ENCODE data around the gene LRRK2. TPM values are rescaled to one million over a fixed set of nuclear protein-coding genes. Genes with fewer than 3 reads are reported as not detected.
"Not testable (repeated sequence)": the region's sequence is repeated elsewhere in the genome, so short reads cannot be mapped to it uniquely, and the experiment has no call there.

The LRRK2 gene
- total RNA-seq, 1 donor: 0.81 TPM

DNA sequence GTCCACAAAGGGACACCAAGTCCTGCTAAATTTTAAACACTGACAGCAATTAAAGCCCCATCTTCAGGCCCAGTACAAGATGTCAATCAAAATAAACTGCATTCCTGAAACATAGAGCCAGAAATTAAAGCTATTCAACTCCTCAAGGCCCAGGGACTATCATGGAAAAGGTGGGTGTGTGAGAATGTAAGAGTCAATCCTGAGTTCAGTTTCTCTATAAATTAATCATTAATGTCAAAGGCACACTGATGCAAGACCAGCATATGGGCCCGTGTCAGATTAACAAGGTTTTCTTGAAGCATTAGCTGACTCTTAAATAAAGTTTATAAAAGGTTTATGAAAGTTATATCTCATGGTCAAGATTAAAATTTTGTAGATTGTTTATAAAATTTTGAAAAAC, 13.6 kb upstream of the LRRK2 start:
- DNase-seq (ENCODE audit: low read depth in 2 of 3, low spot score in 2 of 3): not testable (repeated sequence)

DNA sequence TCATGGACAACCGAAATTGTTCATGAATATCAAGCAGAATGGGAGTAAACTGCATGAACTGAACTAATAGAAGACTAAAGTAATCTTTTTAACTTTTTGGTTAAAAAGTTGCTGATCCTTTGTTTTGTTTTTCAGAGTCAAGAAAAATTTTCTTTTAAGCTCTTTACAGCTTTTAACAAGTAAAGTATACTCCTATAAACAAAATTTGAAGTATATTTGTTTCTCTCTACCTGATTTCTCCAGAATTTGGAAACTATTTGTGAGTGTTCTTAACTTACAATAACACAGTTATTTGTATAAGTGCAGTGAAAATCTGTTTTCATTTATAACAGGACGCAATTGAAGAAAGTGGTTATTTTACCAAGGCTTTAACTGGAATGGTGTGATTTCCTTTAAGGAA, 12.2 kb upstream of the LRRK2 start:
- no peak for DNase-seq (ENCODE audit: low read depth in 2 of 3, low spot score in 2 of 3)

DNA sequence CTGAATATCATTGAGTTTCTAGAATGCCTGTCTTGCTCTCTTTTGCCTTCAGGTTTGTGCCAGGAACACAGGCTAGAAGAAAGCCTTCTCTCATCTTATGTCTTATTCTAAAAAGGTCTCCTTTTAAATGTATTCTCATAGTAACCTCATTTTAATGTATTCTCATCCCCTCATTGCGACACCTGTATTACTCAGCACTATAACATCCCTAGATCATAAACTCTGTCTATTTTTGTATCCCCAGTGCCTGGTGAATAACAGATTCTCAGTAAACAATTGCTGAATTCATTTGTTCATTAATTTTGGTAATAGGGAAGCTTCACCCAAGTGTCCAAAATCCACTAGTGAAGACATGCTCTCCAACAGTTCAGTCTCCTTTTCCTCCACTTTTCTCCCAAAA, 8.8 kb upstream of the LRRK2 start:
- DNase-seq (ENCODE audit: low read depth in 2 of 3, low spot score in 2 of 3): no peak

DNA sequence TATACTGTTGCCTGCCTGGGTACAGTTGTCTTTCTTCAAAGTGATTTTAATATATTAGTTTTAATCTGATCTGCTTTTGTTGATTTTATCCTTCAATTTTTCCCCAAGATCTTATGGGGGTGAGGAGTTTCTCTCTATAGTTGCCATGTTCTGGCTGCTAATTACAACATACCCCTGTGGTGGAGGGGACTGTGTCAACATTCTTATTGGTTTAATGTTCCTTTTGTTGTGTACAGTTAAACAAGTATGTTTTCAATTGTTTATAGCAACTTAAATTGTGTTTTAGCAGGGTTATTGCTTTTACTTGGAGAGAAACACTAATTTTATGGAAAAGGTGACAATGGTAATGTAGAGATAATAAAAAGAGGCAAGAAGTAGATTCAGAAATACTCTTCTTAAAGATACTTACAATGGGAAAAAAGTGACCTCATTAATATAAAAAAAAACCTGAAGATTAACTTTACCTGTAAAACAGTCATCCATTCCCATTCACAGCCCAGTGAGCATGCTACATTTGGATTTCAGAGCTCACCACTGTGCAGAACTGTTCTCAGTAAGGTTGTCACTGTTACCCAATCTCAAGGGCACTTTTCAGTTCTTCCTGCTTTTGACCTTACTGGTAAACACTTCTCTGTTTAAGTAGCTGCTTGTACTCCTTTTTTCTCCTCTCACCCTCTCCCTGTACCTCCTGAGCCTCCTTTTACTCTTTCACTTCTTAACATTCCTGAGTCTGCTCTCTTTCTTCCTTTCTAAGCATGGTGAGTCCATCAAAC, 8.1 kb upstream of the LRRK2 start:
- no peak for DNase-seq (ENCODE audit: low read depth in 2 of 3, low spot score in 2 of 3)

DNA sequence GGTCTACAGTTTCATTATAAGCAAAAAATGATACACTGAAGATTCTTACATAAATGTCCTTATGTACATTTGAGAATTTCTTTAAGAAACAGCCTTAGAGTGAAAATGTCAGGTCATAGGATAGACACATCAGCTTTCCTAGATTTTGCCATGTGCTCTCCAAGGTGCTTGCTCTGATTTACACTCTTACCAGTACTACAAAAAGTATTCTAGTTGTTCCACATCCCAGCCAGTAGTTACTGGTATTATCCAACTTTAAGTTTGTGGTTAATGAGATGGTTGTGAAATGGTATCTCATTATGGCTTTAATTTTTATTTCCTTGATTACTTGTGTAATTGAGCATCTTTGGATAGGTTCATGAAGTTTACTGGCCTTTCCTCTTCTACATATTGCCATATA, 5.0 kb upstream of the LRRK2 start:
- DNase-seq (ENCODE audit: low read depth in 2 of 3, low spot score in 2 of 3): no peak

DNA sequence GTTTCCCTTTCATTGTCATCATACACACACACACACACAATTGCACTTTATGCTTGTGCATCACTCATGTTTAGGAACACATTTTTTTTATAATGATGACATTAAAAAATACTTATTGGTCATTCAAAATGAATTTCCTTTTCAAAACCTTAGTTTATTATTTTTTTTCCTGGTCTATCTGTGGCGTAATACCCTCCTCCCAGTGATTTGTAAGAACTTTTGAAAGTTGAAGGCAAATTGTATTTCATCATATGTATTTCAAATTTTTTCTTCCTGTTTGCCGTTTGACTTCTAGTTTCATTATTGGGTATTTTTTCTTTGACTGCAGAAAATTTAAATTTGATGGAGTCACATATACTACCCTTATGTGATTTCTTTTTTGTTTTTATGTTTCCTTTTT, 2.5 kb upstream of the LRRK2 start:
- DNase-seq (ENCODE audit: low read depth in 2 of 3, low spot score in 2 of 3): no peak

DNA sequence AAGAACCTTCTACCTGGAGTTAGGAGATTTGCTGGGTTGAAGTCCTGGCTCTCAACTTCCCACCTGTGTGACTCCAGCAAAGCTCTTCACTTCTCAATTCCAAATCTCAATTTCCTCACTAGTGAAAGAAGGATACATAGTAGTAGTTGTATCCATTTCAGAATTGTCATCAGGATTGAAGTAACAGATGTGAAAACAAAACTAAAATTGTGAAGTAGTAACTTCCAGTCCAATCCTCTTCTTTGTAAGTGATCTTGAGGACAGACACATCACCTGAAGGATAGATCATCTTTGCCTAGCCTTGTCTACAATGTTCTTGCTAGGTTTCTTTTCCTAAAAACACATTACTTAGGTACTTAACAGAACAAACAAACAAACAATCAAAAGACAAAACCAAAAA, 1.2 kb upstream of the LRRK2 start:
- no peak for DNase-seq (ENCODE audit: low read depth in 2 of 3, low spot score in 2 of 3)

DNA sequence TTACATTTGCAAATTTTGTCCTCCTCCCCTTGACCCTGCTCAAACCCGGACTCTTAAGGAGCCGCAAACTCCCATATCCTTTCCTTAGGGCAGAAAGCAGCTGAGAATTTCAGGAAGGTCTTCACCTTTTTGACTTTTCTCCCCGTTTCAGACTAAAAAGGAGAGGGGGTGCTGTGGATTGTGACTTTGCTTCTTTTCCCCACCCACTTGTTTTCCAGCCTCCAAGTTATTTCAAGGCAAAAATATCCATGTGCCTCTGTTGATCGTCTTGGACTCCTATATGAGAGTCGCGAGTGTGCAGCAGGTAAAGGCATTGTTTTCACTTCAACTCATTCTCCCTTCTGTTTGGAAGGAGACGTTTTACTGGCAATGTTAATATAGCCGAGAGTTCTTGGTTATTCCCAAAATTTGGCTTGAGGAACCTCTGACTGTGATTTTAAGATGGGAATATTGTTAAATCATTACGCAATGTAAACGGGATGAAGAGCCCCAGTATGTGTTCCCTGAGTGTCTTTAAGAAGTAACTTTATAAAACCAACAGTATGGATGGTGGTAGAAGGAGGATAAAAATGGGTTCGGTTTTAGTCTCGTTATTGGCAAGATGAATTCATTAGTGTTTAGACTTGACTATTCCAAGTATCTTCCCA, 663 bp downstream of the LRRK2 start:
- DNase-seq (ENCODE audit: low read depth in 2 of 3, low spot score in 2 of 3): no peak

DNA sequence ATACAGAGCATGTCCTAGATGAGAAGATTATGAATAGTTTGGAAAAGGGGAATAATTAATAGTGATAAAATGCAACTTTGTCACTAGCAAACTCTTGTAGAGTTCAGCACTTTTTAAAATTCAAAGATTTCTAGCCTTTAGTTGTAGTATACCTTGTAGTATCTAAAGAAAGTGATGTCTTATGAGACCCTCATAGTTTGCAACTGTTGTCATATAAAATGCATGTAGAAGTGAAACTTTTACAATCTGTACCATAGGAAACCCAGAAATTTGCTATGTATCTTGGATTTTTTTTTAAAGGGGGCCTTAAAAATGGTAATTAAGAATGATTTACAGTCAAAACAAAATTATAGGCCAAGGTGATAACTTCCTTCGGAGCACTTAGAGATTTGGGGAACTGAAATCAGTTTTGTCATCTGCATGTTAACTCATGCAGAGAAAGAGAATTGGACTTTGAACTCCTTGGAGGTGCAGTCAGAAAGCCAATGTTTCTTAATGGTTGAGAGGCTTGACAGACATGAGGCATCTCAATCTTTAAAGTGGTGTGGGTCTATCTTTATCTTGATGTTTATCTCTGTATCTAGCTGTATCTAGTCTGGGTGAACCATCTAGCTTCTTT, 1.3 kb downstream of the LRRK2 start:
- DNase-seq (ENCODE audit: low read depth in 2 of 3, low spot score in 2 of 3): no peak

DNA sequence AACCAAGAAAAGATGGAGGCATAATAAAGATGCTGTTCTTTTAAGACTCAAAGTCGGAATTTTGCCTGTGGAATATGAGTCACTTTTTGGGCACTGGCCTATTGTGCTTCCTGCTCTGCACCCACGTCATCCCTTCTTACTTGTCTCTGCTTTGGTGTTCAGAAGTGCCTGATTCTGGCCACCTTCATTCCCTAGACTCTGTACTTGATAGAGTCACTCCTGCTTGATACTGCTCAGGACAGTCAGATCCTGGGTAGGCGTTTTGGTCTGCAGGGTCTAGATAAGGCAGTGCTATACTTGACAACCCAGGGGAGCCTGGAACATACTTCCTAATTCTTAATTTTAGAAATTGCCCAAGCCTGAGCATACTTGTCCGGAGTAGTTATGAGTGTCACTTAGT, 1.9 kb downstream of the LRRK2 start:
- no peak for DNase-seq (ENCODE audit: low read depth in 2 of 3, low spot score in 2 of 3)

DNA sequence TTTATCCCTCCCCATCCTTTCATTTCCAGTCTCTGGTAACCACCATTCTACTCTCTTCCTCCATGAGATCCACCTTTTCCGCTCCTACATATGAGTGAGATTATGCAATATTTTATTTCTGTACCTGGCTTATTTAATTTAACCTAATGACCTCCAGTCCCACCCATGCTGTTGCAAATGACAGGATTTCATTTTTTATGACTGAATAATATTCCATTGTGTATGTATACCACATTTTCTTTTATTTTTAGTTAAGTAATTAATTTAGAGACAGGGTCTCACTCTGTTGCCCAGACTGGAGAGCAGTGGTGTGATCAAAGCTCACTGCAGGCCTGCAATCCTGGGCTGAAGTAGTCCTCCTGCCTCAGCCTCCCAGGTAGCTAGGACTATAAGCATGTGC, 2.6 kb downstream of the LRRK2 start:
- no peak for DNase-seq (ENCODE audit: low read depth in 2 of 3, low spot score in 2 of 3)

DNA sequence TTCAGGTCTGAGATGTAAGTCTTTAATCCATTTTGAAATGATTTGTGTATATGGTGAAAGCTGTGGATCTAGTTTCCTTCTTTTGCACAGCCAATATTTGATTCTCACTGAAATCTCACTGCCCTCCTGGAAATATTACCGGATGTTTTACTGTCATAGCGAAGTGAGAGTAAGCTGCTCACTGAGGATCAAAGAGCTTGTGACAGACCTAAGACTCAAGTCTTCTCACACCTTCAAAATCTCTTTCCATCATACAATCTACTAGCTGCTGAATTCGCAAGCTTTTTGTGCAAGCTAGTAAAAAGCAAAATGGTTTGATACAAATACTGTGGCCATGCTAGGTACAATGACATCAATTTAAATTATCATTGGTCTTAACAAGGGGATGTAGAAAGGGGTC, 3.9 kb downstream of the LRRK2 start:
- DNase-seq (ENCODE audit: low read depth in 2 of 3, low spot score in 2 of 3): no peak

DNA sequence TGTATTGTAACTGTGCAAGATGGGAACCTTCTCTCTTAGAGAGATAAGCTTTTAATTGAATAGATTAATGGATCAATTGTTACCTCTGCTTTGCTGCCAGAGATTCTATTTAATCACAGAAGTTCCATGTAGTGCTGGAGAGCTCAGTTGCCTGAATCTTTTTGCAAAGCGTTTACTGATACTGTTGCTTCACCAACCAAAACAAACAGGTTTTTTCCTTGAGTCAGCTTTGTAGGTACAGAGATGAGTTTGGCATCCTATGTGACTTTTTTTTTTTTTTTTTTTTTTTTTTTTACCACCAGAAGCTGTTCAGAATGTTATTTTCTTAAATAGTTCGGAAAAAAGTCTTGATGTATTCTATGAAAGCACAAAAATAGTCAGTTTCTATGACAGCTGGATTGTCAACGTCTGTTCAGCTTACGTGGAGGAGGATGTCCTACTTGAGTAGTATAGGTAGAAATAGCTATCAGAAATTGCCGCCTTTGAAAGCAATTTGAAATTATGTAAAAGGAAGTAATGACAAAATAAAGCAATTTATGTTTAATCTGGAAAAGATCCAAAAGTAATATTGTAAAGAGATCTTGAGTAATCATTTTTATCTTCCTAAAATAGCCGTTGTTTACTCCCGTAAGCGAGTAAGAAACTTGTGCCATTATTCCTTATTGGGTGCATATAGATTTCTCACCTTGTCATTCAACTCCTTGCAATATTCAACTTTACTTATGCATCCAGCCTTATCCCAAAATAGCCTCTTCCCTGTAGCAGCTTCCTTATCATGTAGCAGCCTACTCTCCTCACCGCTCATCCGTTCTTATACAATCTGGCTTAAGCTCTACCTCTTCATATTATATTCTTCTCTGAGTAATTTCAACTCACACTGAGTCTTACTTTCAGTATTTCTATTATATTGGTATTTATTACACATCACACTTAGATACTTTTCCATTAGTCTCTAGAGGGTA, 5.2 kb downstream of the LRRK2 start:
- no peak for DNase-seq (ENCODE audit: low read depth in 2 of 3, low spot score in 2 of 3)

DNA sequence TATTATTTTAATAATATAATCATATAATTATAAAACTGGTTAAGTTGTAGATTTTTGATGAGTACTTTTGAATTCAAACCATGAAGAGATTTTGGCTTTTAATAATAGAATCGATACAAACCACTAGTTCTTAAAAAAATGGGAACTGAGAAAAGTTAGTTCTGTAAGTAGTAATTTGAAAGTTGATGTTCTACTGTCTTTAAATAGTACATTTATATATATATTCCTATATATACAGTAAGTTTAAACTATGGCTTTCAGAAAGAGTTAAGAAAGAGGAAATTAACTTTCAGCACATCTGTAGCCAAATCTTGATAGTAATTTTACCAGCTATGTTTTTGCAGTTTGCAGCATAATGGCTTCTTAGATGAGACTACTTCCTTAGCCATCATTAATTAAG, 7.8 kb downstream of the LRRK2 start:
- no peak for DNase-seq (ENCODE audit: low read depth in 2 of 3, low spot score in 2 of 3)

DNA sequence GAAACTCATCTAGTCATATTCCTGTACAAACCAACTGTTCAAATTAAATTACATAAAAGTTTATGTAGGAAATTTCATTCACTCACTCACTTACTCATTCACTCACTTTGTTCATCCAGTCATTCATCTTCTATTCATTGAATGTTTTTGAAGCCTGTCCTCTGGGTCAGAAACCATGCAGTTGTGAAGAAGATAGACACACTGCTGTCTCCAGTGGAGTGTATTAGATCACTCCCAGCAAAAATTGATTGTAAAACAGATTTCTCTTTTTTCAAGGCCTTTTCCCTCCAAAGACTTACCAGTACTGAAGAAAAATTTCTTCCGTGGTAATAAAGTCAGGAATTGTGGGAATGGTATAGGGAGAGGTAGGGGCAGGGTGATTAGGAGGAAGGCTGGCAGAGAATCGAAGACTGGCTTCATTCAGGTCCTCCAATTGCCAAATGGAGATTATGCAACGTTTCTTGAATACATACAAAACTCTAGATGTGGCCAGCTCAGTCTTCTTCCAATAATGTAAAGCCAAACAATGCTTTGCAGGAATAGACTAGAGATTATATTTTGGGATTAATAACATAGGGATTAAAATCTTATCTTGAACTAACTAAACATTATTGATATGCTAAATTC, 9.1 kb downstream of the LRRK2 start:
- DNase-seq (ENCODE audit: low read depth in 2 of 3, low spot score in 2 of 3): no peak

DNA sequence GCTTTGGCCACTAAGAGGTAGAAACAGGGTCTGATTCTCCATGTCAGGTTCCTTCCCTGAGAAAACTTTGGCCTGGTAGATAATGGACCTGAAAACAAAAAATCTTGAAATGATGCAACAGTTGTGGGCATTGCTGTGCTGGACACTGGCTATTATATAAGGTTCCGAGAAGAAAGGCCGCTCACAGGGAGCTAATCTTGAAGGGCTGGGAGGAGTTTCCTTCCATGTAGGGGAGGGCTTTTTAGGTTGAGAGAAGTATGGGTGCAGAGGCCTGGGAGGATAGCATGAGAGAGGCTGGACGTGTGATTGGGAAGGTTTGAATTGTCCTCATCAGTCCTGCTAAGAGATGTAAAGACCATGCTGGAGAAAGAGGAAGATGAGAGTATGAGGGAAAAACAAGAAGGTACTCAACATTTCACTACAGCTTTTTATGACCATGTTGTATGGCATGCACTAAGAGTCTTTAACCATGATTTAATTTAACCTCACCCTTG, 11.6 kb downstream of the LRRK2 start:
- DNase-seq (ENCODE audit: low read depth in 2 of 3, low spot score in 2 of 3): no peak

DNA sequence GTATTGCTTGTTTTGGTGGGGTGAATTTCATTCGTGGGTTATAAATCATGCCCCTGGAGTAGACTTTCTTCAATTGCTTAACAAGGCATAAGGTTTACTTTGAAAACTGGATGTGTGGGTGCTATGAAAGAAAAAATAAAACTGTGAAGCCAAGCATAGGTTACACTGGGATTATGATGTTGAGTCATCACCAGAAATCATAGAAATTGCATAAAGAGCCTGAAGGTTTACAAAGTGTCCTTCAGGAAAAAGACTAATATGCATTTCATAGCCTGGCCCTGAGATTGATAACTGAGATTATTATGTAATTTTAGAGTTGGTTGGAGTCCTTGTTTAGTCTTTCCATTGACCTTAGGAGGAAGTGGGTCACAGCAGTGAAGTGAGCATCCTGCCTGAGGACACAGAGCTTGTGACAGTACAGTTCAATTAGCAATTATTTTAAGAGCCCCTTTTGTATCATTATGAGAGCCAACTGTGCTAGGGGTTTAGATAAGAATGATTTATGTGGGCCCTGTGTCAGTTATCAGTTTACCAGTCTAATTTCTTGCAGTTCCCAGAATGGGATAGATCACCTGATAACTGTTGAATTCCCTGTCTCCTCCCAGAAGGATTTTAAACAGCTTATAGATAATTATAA, 13.6 kb downstream of the LRRK2 start:
- DNase-seq (ENCODE audit: low read depth in 2 of 3, low spot score in 2 of 3): no peak

DNA sequence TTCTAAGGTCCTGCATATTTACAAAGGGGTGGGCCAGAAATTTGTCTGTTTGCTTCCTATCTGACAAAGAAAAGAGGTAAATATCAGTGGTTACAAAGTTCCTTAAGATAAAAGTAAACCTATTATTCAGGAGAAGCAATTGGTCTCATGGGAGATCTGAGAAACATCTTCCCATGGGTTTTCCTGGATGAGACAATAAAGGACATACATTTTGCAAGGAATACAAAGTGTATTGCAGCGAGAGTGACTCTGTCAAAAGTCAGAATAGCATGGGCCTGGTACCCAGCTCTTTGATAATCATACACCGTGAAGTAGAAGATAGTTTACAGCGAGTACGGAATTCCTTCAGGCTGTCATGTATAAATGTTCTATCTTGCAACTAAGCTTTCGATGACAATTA, 14.2 kb downstream of the LRRK2 start:
- no peak for DNase-seq (ENCODE audit: low read depth in 2 of 3, low spot score in 2 of 3)

DNA sequence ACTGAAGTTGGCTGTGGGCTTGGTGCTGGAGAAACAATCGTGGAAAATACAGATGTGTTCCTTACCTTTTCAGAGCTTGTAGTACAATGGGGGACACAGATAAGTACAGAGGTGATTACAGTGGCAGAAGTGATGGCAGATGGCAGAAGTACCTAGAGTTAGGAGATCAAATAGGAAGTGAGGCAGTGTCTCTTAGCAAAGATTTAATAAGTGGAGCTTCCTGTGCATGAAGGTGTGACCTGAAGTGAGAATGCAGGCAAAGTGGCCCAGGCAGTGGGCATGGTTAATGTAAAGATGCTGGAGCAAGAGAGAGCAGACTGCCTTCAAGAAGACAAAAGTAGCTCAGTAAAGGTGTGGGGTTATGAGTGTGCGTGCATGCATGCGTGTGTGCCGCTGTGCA, 16.0 kb downstream of the LRRK2 start:
- no peak for DNase-seq (ENCODE audit: low read depth in 2 of 3, low spot score in 2 of 3)

DNA sequence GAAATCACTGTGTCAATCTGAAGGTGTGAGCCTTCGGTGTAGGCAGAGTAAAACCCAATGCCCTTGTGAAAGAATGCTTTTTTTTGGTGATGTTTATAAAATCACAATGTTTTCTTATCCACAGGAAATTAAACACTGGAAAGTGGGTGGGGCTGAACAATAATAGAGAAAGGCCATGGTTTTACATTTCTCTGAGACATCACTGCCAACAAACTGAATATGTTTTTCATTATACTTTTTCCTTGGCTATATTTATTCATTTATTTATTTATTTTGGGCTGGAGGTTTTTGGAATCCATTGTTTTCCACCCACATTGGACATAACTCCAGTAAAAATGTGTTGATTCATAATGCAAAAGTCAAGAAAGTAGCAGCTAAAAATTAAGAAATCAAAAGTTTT, 16.9 kb downstream of the LRRK2 start:
- no peak for DNase-seq (ENCODE audit: low read depth in 2 of 3, low spot score in 2 of 3)
